B cell (primary cell): ENCODE measurements around the gene CTNNA3. TPM values are rescaled to one million over a fixed set of nuclear protein-coding genes. Genes with fewer than 3 reads are reported as not detected.

Experiments
- ATAC-seq: fragments of 200-7000 bp; cut with Tn5 transposase; one replicate; pipeline ENCODE4 v1.10.0; 2021; ENCODE audit warnings: low read depth, mild to moderate bottlenecking, moderate number of reproducible peaks, moderate library complexity
- CTCF ChIA-PET: fragments of 350-600 bp; sonication (Branson Sonifier 250); formaldehyde crosslinking; loops from one replicate; lab custom pipeline; 2021; ENCODE audit warnings: antibody characterized with exemption, inconsistent platforms; lab: Charles Lee
- POLR2A ChIA-PET: fragments of 350-600 bp; sonication (Branson Sonifier 250); formaldehyde crosslinking; loops from one replicate; lab custom pipeline; 2021; ENCODE audit warnings: antibody characterized with exemption; lab: Charles Lee
- DNase-seq: peaks from one replicate; pipeline ENCODE4 v3.0.0; 2013
- H2AFZ ChIP-seq: 2 replicates; pipeline ENCODE4 v1.6.1; 2012; ENCODE audit warnings: mild to moderate bottlenecking, low read depth, low read length; ENCODE audit not compliant: insufficient read depth, poor library complexity, severe bottlenecking
- H3K27ac ChIP-seq, 2 donors: 1 replicate in 1 of 2; 2 replicates in 1 of 2; pipeline ENCODE4 v1.5.1; 2012 to 2013; ENCODE audit warnings: low read length in 2 of 2, mild to moderate bottlenecking in 2 of 2, moderate library complexity in 1 of 2
- H3K27me3 ChIP-seq, 4 experiments: fragments of 200-600 bp in 1 of 4; sonication (generic) in 1 of 4; replicated peaks in 1 of 4; 1 replicate in 2 of 4; 2 replicates in 2 of 4; pipeline versions ENCODE4 v1.6.1 to v1.7.0; 2013 to 2016; ENCODE audit warnings: low read length in 3 of 4, mild to moderate bottlenecking in 2 of 4, mixed read lengths in 1 of 4, moderate library complexity in 1 of 4; ENCODE audit not compliant: insufficient read depth in 4 of 4, control insufficient read depth in 3 of 4; ENCODE audit errors: control extremely low read depth in 1 of 4
- H3K36me3 ChIP-seq, 2 experiments: replicated peaks in 1 of 2; 1 replicate in 1 of 2; 2 replicates in 1 of 2; pipeline versions ENCODE4 v1.6.1 to v1.7.1; 2013; ENCODE audit warnings: low read length in 1 of 2; ENCODE audit not compliant: insufficient read depth in 2 of 2, control insufficient read depth in 1 of 2; ENCODE audit errors: control extremely low read depth in 1 of 2, extremely low read depth in 1 of 2
- H3K4me1 ChIP-seq, 2 donors: fragments of 200-600 bp in 1 of 2; sonication (generic) in 1 of 2; 1 replicate in 1 of 2; 2 replicates in 1 of 2; pipeline versions ENCODE4 v1.5.1 to v1.6.1; 2013 to 2017; ENCODE audit warnings: low read length in 2 of 2; ENCODE audit not compliant: control insufficient read depth in 2 of 2, insufficient read depth in 2 of 2
- H3K4me2 ChIP-seq: replicated peaks from 2 replicates; pipeline ENCODE3; 2012; ENCODE audit warnings: mild to moderate bottlenecking, low read depth, low read length; ENCODE audit not compliant: poor library complexity, severe bottlenecking
- H3K4me3 ChIP-seq, 5 experiments: fragments of 200-600 bp in 1 of 5; sonication (generic) in 1 of 5; 1 replicate in 3 of 5; 2 replicates in 2 of 5; pipeline versions ENCODE4 v1.5.1 to v1.7.0; 2011 to 2016; ENCODE audit warnings: low read length in 4 of 5, mild to moderate bottlenecking in 4 of 5, low read depth in 2 of 5, control low read depth in 1 of 5, moderate library complexity in 1 of 5; ENCODE audit not compliant: insufficient read depth in 1 of 5; ENCODE audit errors: control extremely low read depth in 1 of 5, extremely low read depth in 1 of 5
- H3K79me2 ChIP-seq: fragments of 200-600 bp; sonication (generic); one replicate; pipeline ENCODE4 v1.6.0; 2016; ENCODE audit warnings: low read length; ENCODE audit not compliant: control insufficient read depth, insufficient read depth
- H3K9ac ChIP-seq: fragments of 200-600 bp; sonication (generic); 2 replicates; pipeline ENCODE4 v1.6.1; 2017; ENCODE audit warnings: mild to moderate bottlenecking, low read length, moderate library complexity
- H3K9me3 ChIP-seq, 3 donors: one replicate each; pipeline versions ENCODE4 v1.6.1 to v1.7.1; 2013; ENCODE audit warnings: low read length in 2 of 3; ENCODE audit not compliant: control insufficient read depth in 2 of 3, insufficient read depth in 1 of 3; ENCODE audit errors: control extremely low read depth in 1 of 3
- H4K20me1 ChIP-seq: 2 replicates; pipeline ENCODE4 v1.6.0; 2012; ENCODE audit warnings: mild to moderate bottlenecking, low read length; ENCODE audit not compliant: insufficient read depth, control insufficient read depth, poor library complexity, severe bottlenecking
- H3K27ac Mint-ChIP-seq: one replicate; pipeline ENCODE4 v1.8.0; 2021; ENCODE audit warnings: mixed read lengths
- H3K27me3 Mint-ChIP-seq: one replicate; pipeline ENCODE4 v1.8.0; 2021; ENCODE audit warnings: mixed read lengths
- H3K4me1 Mint-ChIP-seq: one replicate; pipeline ENCODE4 v1.8.0; 2021; ENCODE audit warnings: mixed read lengths
- H3K4me3 Mint-ChIP-seq: one replicate; pipeline ENCODE4 v1.8.0; 2021; ENCODE audit warnings: mixed read lengths
- H3K9me3 Mint-ChIP-seq: one replicate; pipeline ENCODE4 v1.8.0; 2022; ENCODE audit warnings: mixed read lengths; ENCODE audit not compliant: insufficient read depth
- CTCF ChIP-seq: fragments of 200-600 bp; IDR thresholded peaks from one replicate; pipeline ENCODE4 v1.8.0; 2022; ENCODE audit warnings: antibody characterized with exemption, mild to moderate bottlenecking
- EZH2 ChIP-seq: IDR thresholded peaks from 2 replicates; pipeline ENCODE4 v1.6.1; 2012; ENCODE audit warnings: borderline replicate concordance, low read depth, mild to moderate bottlenecking, moderate library complexity, low read length; ENCODE audit not compliant: insufficient read depth, poor library complexity, severe bottlenecking
- WGBS: methylation state at CpG from one replicate; pipeline ENCODE4 v1.1.5; 2013; ENCODE audit warnings: missing lambda C conversion rate; ENCODE audit not compliant: insufficient coverage; 5-methylcytosine and 5-hydroxymethylcytosine counted together
- intact Hi-C: fragments of 100-400 bp; cut with micrococcal nuclease; formaldehyde crosslinking; loops from one replicate; pipeline ENCODE4 v1.10.0; 2022
- polyA plus RNA-seq: library from polyadenylated mRNA; depleted of rRNA; stranded (reverse); fragments of >200 nt; gene quantifications from 2 replicates; pipeline ENCODE4 v1.2.3, GENCODE V29; 2012
- total RNA-seq, 2 donors: library from RNA; stranded (reverse); fragments of 120-200 nt in 1 of 2; gene quantifications; 1 replicate in 1 of 2; 2 replicates in 1 of 2; pipeline versions ENCODE4 v1.2.3 to v1.2.4, GENCODE V29; 2013 to 2022

The CTNNA3 gene
- total and polyA plus RNA-seq, 2 donors (not counting 1 experiment from before 2014, with no cell fraction given): 0.01 TPM; not detected in 1

- no peak overlapping the region for H3K4me3 ChIP-seq
- H3K79me2 ChIP-seq: no peaks in the 10 kb centered on the region
- Mint-ChIP-seq H3K27ac (no peak overlapping the region), H3K9me3 (no peaks in the 10 kb centered on the region), H3K4me3 (no peak overlapping the region), H3K4me1 (peaks cover 1% of the 10 kb centered on the region), H3K27me3 (peaks cover 16% of the 10 kb centered on the region)
- H3K9me3 ChIP-seq: no peaks in the 10 kb centered on the region
- ChIA-PET POLR2A (no interaction called here), CTCF (interaction anchor here (1.6 kb wide), 1 partner anchor 10 kb away, joined by 4 read pairs; no protein-coding TSS in a partner anchor)
- intact Hi-C loops: no loop called here
- no peak overlapping the region for H2AFZ ChIP-seq
- WGBS: 100% methylated on average over 1 of the region's 1 CpG
- TF ChIP-seq EZH2 (no peak), CTCF (no peak)
- H3K4me1 ChIP-seq: no peaks in the 10 kb centered on the region
- H3K4me2 ChIP-seq: no peak overlapping the region
- no peaks in the 10 kb centered on the region for H4K20me1 ChIP-seq
- H3K27me3 ChIP-seq: peaks cover 0 to 10% (median 0%) of the 10 kb centered on the region in 4 experiments
- H3K36me3 ChIP-seq: no peaks in the 10 kb centered on the region
- H3K27ac ChIP-seq: no peak overlapping the region
- ATAC-seq (no peak), DNase-seq (no peak)
- no peak overlapping the region for H3K9ac ChIP-seq
Measured at GRCh38 chr10:67733511-67733910, 37.5 kb upstream of the CTNNA3 start.

GRCh38 chr10:67725567-67725966 lies 29.6 kb upstream of the CTNNA3 start:
- WGBS: no CpG with 5 or more reads among the region's 2 CpGs
- H3K36me3 ChIP-seq: no peaks in the 10 kb centered on the region

More at GRCh38 chr10:67725567-67725966, 29.6 kb upstream of the CTNNA3 start:
- no peaks in the 10 kb centered on the region for H3K9me3 Mint-ChIP-seq
- ATAC-seq (no peak), DNase-seq (no peak)
- no peak overlapping the region for H2AFZ ChIP-seq
- H3K27me3 ChIP-seq: no peaks in the 10 kb centered on the region
- TF ChIP-seq EZH2 (no peak), CTCF (no peak)
- H3K27ac ChIP-seq: no peak overlapping the region
- H3K4me1 ChIP-seq: peaks cover 0 to 3% of the 10 kb centered on the region in 2 donors
- no peaks in the 10 kb centered on the region for H3K9me3 ChIP-seq
- ChIA-PET CTCF (no interaction called here), POLR2A (no interaction called here)
- H3K9ac ChIP-seq: no peak overlapping the region
- no peaks in the 10 kb centered on the region for H4K20me1 ChIP-seq
- H3K27ac Mint-ChIP-seq: no peak overlapping the region
- no peak overlapping the region for H3K4me3 ChIP-seq
- peaks cover 4% of the 10 kb centered on the region for H3K27me3 Mint-ChIP-seq
- intact Hi-C loops: no loop called here
- no peaks in the 10 kb centered on the region for H3K79me2 ChIP-seq
- H3K4me3 Mint-ChIP-seq: no peak overlapping the region
- no peak overlapping the region for H3K4me2 ChIP-seq
- H3K4me1 Mint-ChIP-seq: peaks cover 6% of the 10 kb centered on the region
